H1 (cell line): ENCODE measurements around the gene ZBTB34. TPM values are rescaled to one million over a fixed set of nuclear protein-coding genes. Genes with fewer than 3 reads are reported as not detected.

Experiments
- CTCF ChIA-PET: fragments of 300-600 bp; sonication (Branson Sonifier 250); formaldehyde crosslinking; loops from one replicate; lab custom pipeline; 2021; ENCODE audit not compliant: partially characterized antibody; lab: Charles Lee
- POLR2A ChIA-PET: fragments of 300-600 bp; sonication (Branson Sonifier 250); formaldehyde crosslinking; loops from one replicate; lab custom pipeline; 2021; ENCODE audit warnings: inconsistent platforms; ENCODE audit not compliant: partially characterized antibody; lab: Charles Lee
- DNase-seq, 2 experiments: peaks; one replicate each; pipeline versions ENCODE4 v3.0.0 to v3.0.0-alpha.2; 2010 to 2022; ENCODE audit warnings: low spot score in 2 of 2, low read depth in 1 of 2, mixed read lengths in 1 of 2
- FAIRE-seq: peaks from 2 replicates; lab custom pipeline; 2011; peaks lifted over from hg19 to GRCh38; lab: Jason Lieb, UNC
- H2AFZ ChIP-seq: 2 replicates; pipeline ENCODE4 v1.8.1; 2012; ENCODE audit warnings: low read length, inconsistent platforms
- H2AK5ac ChIP-seq: 2 replicates; pipeline ENCODE4 v1.6.1; 2013; ENCODE audit warnings: low read depth, low read length
- H2BK120ac ChIP-seq: replicated peaks from 2 replicates; pipeline ENCODE3; 2013; ENCODE audit warnings: low read depth, low read length, inconsistent platforms
- H2BK12ac ChIP-seq: 2 replicates; pipeline ENCODE4 v1.6.1; 2013; ENCODE audit warnings: low read depth, low read length
- H2BK15ac ChIP-seq: 2 replicates; pipeline ENCODE4 v1.6.1; 2013; ENCODE audit warnings: low read length
- H2BK20ac ChIP-seq: 2 replicates; pipeline ENCODE4 v1.6.1; 2013; ENCODE audit warnings: low read length
- H2BK5ac ChIP-seq: 2 replicates; pipeline ENCODE4 v1.6.1; 2013; ENCODE audit warnings: low read depth, low read length
- H3K14ac ChIP-seq: 2 replicates; pipeline ENCODE4 v1.6.1; 2013; ENCODE audit warnings: inconsistent platforms; ENCODE audit not compliant: insufficient read length
- H3K18ac ChIP-seq: 2 replicates; pipeline ENCODE4 v1.6.1; 2013; ENCODE audit warnings: low read length; ENCODE audit errors: extremely low read depth
- H3K23ac ChIP-seq: 2 replicates; pipeline ENCODE4 v1.6.1; 2013; ENCODE audit warnings: inconsistent platforms; ENCODE audit not compliant: insufficient read length
- H3K23me2 ChIP-seq: 2 replicates; pipeline ENCODE4 v1.6.1; 2013; ENCODE audit warnings: low read depth, low read length
- H3K27ac ChIP-seq: 2 replicates; pipeline ENCODE4 v1.6.1; 2011; ENCODE audit warnings: low read depth, low read length, inconsistent platforms
- H3K27me3 ChIP-seq, 4 experiments: replicated peaks in 1 of 4; 1 replicate in 1 of 4; 2 replicates in 3 of 4; pipeline versions ENCODE4 v1.6.1 to v1.8.1; 2011 to 2013; ENCODE audit warnings: low read length in 3 of 4, mild to moderate bottlenecking in 3 of 4, inconsistent platforms in 2 of 4, mixed read lengths in 2 of 4, moderate library complexity in 1 of 4; ENCODE audit not compliant: control insufficient read depth in 3 of 4, insufficient read depth in 3 of 4; ENCODE audit errors: extremely low read depth in 1 of 4
- H3K36me3 ChIP-seq, 4 experiments: 2 replicates each; pipeline versions ENCODE4 v1.6.1 to v1.8.1; 2011 to 2013; ENCODE audit warnings: mild to moderate bottlenecking in 4 of 4, low read length in 3 of 4, moderate library complexity in 2 of 4, control low read depth in 1 of 4, inconsistent platforms in 1 of 4; ENCODE audit not compliant: insufficient read depth in 4 of 4, control insufficient read depth in 2 of 4
- H3K4ac ChIP-seq: replicated peaks from 2 replicates; pipeline ENCODE3; 2013; ENCODE audit warnings: low read length, low read depth, mixed read lengths, inconsistent platforms; ENCODE audit not compliant: insufficient read length
- H3K4me1 ChIP-seq, 4 experiments: replicated peaks in 1 of 4; 1 replicate in 1 of 4; 2 replicates in 3 of 4; pipeline versions ENCODE4 v1.6.1 to v1.8.1; 2011 to 2013; ENCODE audit warnings: low read length in 3 of 4, inconsistent platforms in 2 of 4, mixed read lengths in 1 of 4; ENCODE audit not compliant: insufficient read depth in 4 of 4, control insufficient read depth in 3 of 4
- H3K4me2 ChIP-seq, 2 experiments: 2 replicates each; pipeline versions ENCODE4 v1.6.1 to v1.8.1; 2011 to 2013; ENCODE audit warnings: low read depth in 2 of 2, low read length in 2 of 2, control low read depth in 1 of 2, inconsistent platforms in 1 of 2, mild to moderate bottlenecking in 1 of 2; ENCODE audit not compliant: insufficient read depth in 1 of 2
- H3K4me3 ChIP-seq, 4 experiments: fragments of 200-600, 300-600 bp in 1 of 4; sonication (generic), shearing (Covaris generic), sonication (Bioruptor Twin) in 1 of 4; 2 replicates each; pipeline versions ENCODE4 v1.5.1 to v1.8.1; 2011 to 2016; ENCODE audit warnings: low read length in 4 of 4, low read depth in 3 of 4, control low read depth in 2 of 4, inconsistent platforms in 2 of 4, mild to moderate bottlenecking in 2 of 4, mixed read lengths in 1 of 4, moderate library complexity in 1 of 4; ENCODE audit not compliant: insufficient read depth in 2 of 4; ENCODE audit errors: extremely low read depth in 1 of 4
- H3K56ac ChIP-seq: replicated peaks from 2 replicates; pipeline ENCODE3; 2013; ENCODE audit warnings: low read depth, mild to moderate bottlenecking, mixed read lengths, low read length, inconsistent platforms; ENCODE audit not compliant: insufficient read length
- H3K79me1 ChIP-seq: 2 replicates; pipeline ENCODE4 v1.6.1; 2013; ENCODE audit warnings: low read depth, low read length, control low read depth
- H3K79me2 ChIP-seq, 2 experiments: 2 replicates each; pipeline versions ENCODE4 v1.6.1 to v1.8.1; 2012 to 2013; ENCODE audit warnings: low read length in 2 of 2, mild to moderate bottlenecking in 2 of 2, inconsistent platforms in 1 of 2; ENCODE audit not compliant: insufficient read depth in 2 of 2, control insufficient read depth in 1 of 2
- H3K9ac ChIP-seq, 4 experiments: replicated peaks in 1 of 4; 1 replicate in 1 of 4; 2 replicates in 3 of 4; pipeline versions ENCODE4 v1.6.1 to v1.8.1; 2011 to 2013; ENCODE audit warnings: low read depth in 3 of 4, low read length in 3 of 4, control low read depth in 2 of 4, mild to moderate bottlenecking in 2 of 4, moderate library complexity in 2 of 4, inconsistent platforms in 1 of 4; ENCODE audit errors: extremely low read depth in 1 of 4
- H3K9me3 ChIP-seq, 2 experiments: 2 replicates each; pipeline versions ENCODE4 v1.6.1 to v1.8.1; 2012 to 2013; ENCODE audit warnings: mild to moderate bottlenecking in 2 of 2, moderate library complexity in 2 of 2, control low read depth in 1 of 2, inconsistent platforms in 1 of 2, low read depth in 1 of 2, low read length in 1 of 2, mixed read lengths in 1 of 2; ENCODE audit not compliant: insufficient read depth in 2 of 2
- H4K20me1 ChIP-seq, 2 experiments: replicated peaks in 1 of 2; 2 replicates each; pipeline versions ENCODE3 to v1.8.1; 2011 to 2013; ENCODE audit warnings: inconsistent platforms in 2 of 2, low read length in 2 of 2, mild to moderate bottlenecking in 1 of 2; ENCODE audit not compliant: insufficient read depth in 2 of 2, control insufficient read depth in 1 of 2
- H4K5ac ChIP-seq: 2 replicates; pipeline ENCODE4 v1.6.1; 2013; ENCODE audit warnings: low read length, low read depth, mixed read lengths, inconsistent platforms; ENCODE audit not compliant: insufficient read length
- H4K8ac ChIP-seq: 2 replicates; pipeline ENCODE4 v1.8.0; 2013; ENCODE audit warnings: mild to moderate bottlenecking, moderate library complexity, low read length, inconsistent platforms; ENCODE audit not compliant: insufficient read depth; ENCODE audit errors: extremely low read depth
- H4K91ac ChIP-seq: replicated peaks from 2 replicates; pipeline ENCODE3; 2013; ENCODE audit warnings: low read length, mixed read lengths, inconsistent platforms; ENCODE audit not compliant: insufficient read length
- BACH1 ChIP-seq: IDR thresholded peaks from 2 replicates; pipeline ENCODE4 v1.6.1; 2012; ENCODE audit warnings: low read length, improper control_type of control experiment
- CTBP2 ChIP-seq: IDR thresholded peaks from 2 replicates; pipeline ENCODE4 v1.7.0; 2011; ENCODE audit warnings: borderline replicate concordance, mild to moderate bottlenecking, moderate library complexity, mixed read lengths, low read length; ENCODE audit not compliant: insufficient read depth, insufficient read length
- EGR1 ChIP-seq: IDR thresholded peaks from 2 replicates; pipeline ENCODE4 v1.6.1; 2011; ENCODE audit warnings: low read depth, low read length, borderline replicate concordance
- GABPA ChIP-seq: IDR thresholded peaks from 2 replicates; pipeline ENCODE4 v1.6.1; 2011; ENCODE audit warnings: mild to moderate bottlenecking, low read length, moderate library complexity, borderline replicate concordance; ENCODE audit not compliant: insufficient read depth
- HDAC2 ChIP-seq, 2 experiments: fragments of 300-600 bp in 1 of 2; sonication (generic) in 1 of 2; IDR thresholded peaks; 2 replicates each; pipeline ENCODE4 v1.6.1; 2011 to 2012; ENCODE audit warnings: low read depth in 2 of 2, low read length in 2 of 2, mild to moderate bottlenecking in 2 of 2, moderate library complexity in 2 of 2, borderline replicate concordance in 1 of 2, inconsistent platforms in 1 of 2
- JUND ChIP-seq: IDR thresholded peaks from 2 replicates; pipeline ENCODE4 v1.6.1; 2011; ENCODE audit warnings: mild to moderate bottlenecking, improper control_type of control experiment, low read length
- NRF1 ChIP-seq: IDR thresholded peaks from 2 replicates; pipeline ENCODE4 v1.6.1; 2011; ENCODE audit warnings: mild to moderate bottlenecking, low read depth, low read length, improper control_type of control experiment
- PHF8 ChIP-seq: fragments of 200-600 bp; sonication (generic); conservative IDR thresholded peaks from 2 replicates; pipeline ENCODE4 v1.7.1; 2012; ENCODE audit warnings: low read depth, mild to moderate bottlenecking, inconsistent platforms, low read length, moderate library complexity
- POLR2AphosphoS5 ChIP-seq: IDR thresholded peaks from 2 replicates; pipeline ENCODE4 v1.6.1; 2011; ENCODE audit warnings: low read depth, low read length
- RFX5 ChIP-seq: IDR thresholded peaks from 2 replicates; pipeline ENCODE4 v1.6.1; 2011; ENCODE audit warnings: low read depth, low read length, improper control_type of control experiment, borderline replicate concordance
- SIRT6 ChIP-seq: IDR thresholded peaks from one replicate; pipeline ENCODE4 v1.7.1; 2012; ENCODE audit warnings: low read length, inconsistent platforms
- SIX5 ChIP-seq: IDR thresholded peaks from 2 replicates; pipeline ENCODE4 v1.6.1; 2011; ENCODE audit warnings: mild to moderate bottlenecking, low read depth, low read length
- TAF1 ChIP-seq: IDR thresholded peaks from 2 replicates; pipeline ENCODE4 v1.6.1; 2011; ENCODE audit warnings: mild to moderate bottlenecking, low read depth, low read length
- TAF7 ChIP-seq: optimal IDR thresholded peaks from 2 replicates; pipeline ENCODE3; 2011; ENCODE audit warnings: low read depth, mild to moderate bottlenecking, inconsistent platforms, low read length, moderate library complexity, borderline replicate concordance
- WGBS, 2 experiments: shearing (Covaris generic) in 1 of 2; methylation state at CpG; one replicate each; pipeline versions ENCODE4 v1.1.6 to v1.1.7; 2013 to 2015; ENCODE audit warnings: low lambda C conversion rate in 2 of 2, mixed read lengths in 2 of 2, inconsistent platforms in 1 of 2, low coverage in 1 of 2, missing lambda C conversion rate in 1 of 2; ENCODE audit not compliant: insufficient replicate concordance in 2 of 2, insufficient coverage in 1 of 2, insufficient read length in 1 of 2; ENCODE audit errors: extremely low coverage in 1 of 2, missing lambda C conversion rate in 1 of 2; 5-methylcytosine and 5-hydroxymethylcytosine counted together
- polyA plus RNA-seq, 7 experiments: library from polyadenylated mRNA; depleted of rRNA in 3 of 7; stranded (reverse) in 5 of 7; unstranded in 2 of 7; fragments of >200 nt in 5 of 7; fragments of 200-250 nt in 2 of 7; gene quantifications; 1 replicate in 5 of 7; 2 replicates in 1 of 7; 4 replicates in 1 of 7; pipeline versions ENCODE4 v1.2.1 to v1.2.3, GENCODE V29; 2011 to 2013; ENCODE audit warnings: missing spikeins in 2 of 7, mixed read lengths in 2 of 7
- total RNA-seq: library from RNA; stranded (reverse); fragmentation: NEBNext Ultra II Directional; extraction: Animal tissue kit (Norgen Biotek cat#: 25700); gene quantifications from 2 replicates; pipeline ENCODE4 v1.2.1, GENCODE V29; 2021

The ZBTB34 gene
- total and polyA plus RNA-seq, 2 of the 8 experiments (the other 6 are each of a cell fraction or from before 2014, with no cell fraction given) = 8.2 to 15.9 TPM

DNA sequence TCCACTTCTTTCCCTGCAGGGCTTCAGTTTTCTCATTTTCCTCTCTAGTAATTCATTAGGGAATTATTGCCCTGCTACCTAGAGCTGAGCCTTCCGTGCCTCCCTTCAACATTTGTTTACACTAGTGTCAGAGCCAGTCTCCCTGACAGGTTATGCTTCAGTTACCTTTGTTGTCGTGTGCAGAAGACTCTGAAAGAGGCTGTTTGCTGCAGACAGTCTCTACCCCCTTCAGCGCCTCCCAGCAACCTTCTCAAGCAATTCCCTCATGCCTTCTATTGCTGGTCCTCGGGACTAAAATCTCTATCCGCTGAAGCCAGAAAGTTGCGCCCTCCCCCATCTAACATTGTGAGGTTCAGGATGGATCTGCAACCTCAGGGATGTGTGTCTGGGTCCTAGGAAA is 67.0 kb downstream of the ZBTB34 start:
- H3K4me2 ChIP-seq = no peak overlapping the region
- no peak overlapping the region for H3K18ac ChIP-seq
- no peak overlapping the region for H3K4ac ChIP-seq
- H3K4me3 ChIP-seq = no peak overlapping the region
- no peak overlapping the region for H2BK5ac ChIP-seq
- H3K23me2 ChIP-seq = no peaks in the 10 kb centered on the region
- no peak overlapping the region for H2BK12ac ChIP-seq
- POLR2A ChIA-PET = no interaction called here
- H3K14ac ChIP-seq = no peak overlapping the region
- H2AFZ ChIP-seq = no peak overlapping the region
- no peak overlapping the region for H2AK5ac ChIP-seq
- CTCF ChIA-PET = interaction anchor here (0.8 to 3.8 kb wide), 5 partner anchors 11 to 288 kb away, joined by 3 to 16 read pairs (median 9); no protein-coding TSS in a partner anchor
- TF ChIP-seq POLR2AphosphoS5 (no peak), EGR1 (no peak), SIRT6 (no peak), JUND (no peak), TAF1 (no peak), PHF8 (no peak), NRF1 (no peak), TAF7 (no peak), HDAC2 (IDR thresholded peaks at IDR 0.05; ENCODE audit: borderline replicate concordance in 1 of 2, low read depth in 2 of 2, low read length in 2 of 2) (no peak), GABPA (no peak), SIX5 (no peak), RFX5 (no peak), BACH1 (no peak), CTBP2 (no peak)
- TF ChIP-seq, all 59 proteins: peak for 0
- H4K5ac ChIP-seq = no peak overlapping the region
- no peak overlapping the region for H3K27ac ChIP-seq
- H4K20me1 ChIP-seq = peaks cover 8 to 20% of the 10 kb centered on the region in 2 experiments
- H4K8ac ChIP-seq = no peak overlapping the region
- no peaks in the 10 kb centered on the region; a peak in 1 of 8 replicates for H3K36me3 ChIP-seq
- FAIRE-seq (no peak), DNase-seq (no peak)
- no peak overlapping the region for H2BK15ac ChIP-seq
- H2BK120ac ChIP-seq = no peak overlapping the region
- H3K56ac ChIP-seq = no peak overlapping the region
- no peak overlapping the region for H4K91ac ChIP-seq
- peaks cover 2% of the 10 kb centered on the region for H3K79me1 ChIP-seq
- 84% methylated on average over 6 of the region's 6 CpGs; no CpG with 5 or more reads in 1 of the 2 experiments for WGBS, 2 experiments
- no peaks in the 10 kb centered on the region for H3K9me3 ChIP-seq
- H3K4me1 ChIP-seq = no peaks in the 10 kb centered on the region; a peak in 1 of 7 replicates
- H2BK20ac ChIP-seq = no peak overlapping the region
- no peak overlapping the region for H3K23ac ChIP-seq
- peaks cover 0 to 19% of the 10 kb centered on the region in 2 experiments; a peak in 1 of 4 replicates for H3K79me2 ChIP-seq
- H3K9ac ChIP-seq = no peak overlapping the region
- peaks cover 0 to 6% (median 0%) of the 10 kb centered on the region in 4 experiments; a peak in 2 of 7 replicates for H3K27me3 ChIP-seq
